Calu3 (cell line): ENCODE data around the gene TEX11. TPM values are rescaled to one million over a fixed set of nuclear protein-coding genes. Genes with fewer than 3 reads are reported as not detected.
"Not testable (repeated sequence)": the region's sequence is repeated elsewhere in the genome, so short reads cannot be mapped to it uniquely, and the experiment has no call there.

Source experiments
- BruUV-seq: library from RNA; stranded (reverse); fragments of 400-500 nt; replicated peaks from 2 replicates; lab custom pipeline; 2021; lab: Mats Ljungman, UMichigan
- CTCF ChIA-PET: fragments of 300-600 bp; sonication (Branson Sonifier 250); formaldehyde crosslinking; loops from one replicate; lab custom pipeline; 2022; ENCODE audit warnings: antibody characterized with exemption; lab: Charles Lee
- DNase-seq: peaks from one replicate; pipeline ENCODE4 v3.0.0; 2022
- H3K27ac Mint-ChIP-seq: one replicate; pipeline ENCODE4 v1.8.0; 2022; ENCODE audit warnings: mixed read lengths; ENCODE audit not compliant: unreplicated experiment
- H3K27me3 Mint-ChIP-seq: one replicate; pipeline ENCODE4 v1.8.0; 2022; ENCODE audit warnings: mixed read lengths; ENCODE audit not compliant: unreplicated experiment
- H3K36me3 Mint-ChIP-seq: one replicate; pipeline ENCODE4 v1.8.0; 2022; ENCODE audit warnings: mild to moderate bottlenecking, moderate library complexity, mixed read lengths; ENCODE audit not compliant: insufficient read depth, unreplicated experiment
- H3K4me1 Mint-ChIP-seq: one replicate; pipeline ENCODE4 v1.8.0; 2022; ENCODE audit warnings: mild to moderate bottlenecking, low read depth, mixed read lengths; ENCODE audit not compliant: unreplicated experiment
- H3K4me3 Mint-ChIP-seq: one replicate; pipeline ENCODE4 v1.8.0; 2022; ENCODE audit warnings: mild to moderate bottlenecking, low read depth, moderate library complexity, mixed read lengths; ENCODE audit not compliant: unreplicated experiment
- H3K9me3 Mint-ChIP-seq: one replicate; pipeline ENCODE4 v1.8.0; 2022; ENCODE audit warnings: low read depth, mixed read lengths; ENCODE audit not compliant: unreplicated experiment
- intact Hi-C: fragments of 100-400 bp; cut with micrococcal nuclease; formaldehyde crosslinking; loops from one replicate; pipeline ENCODE4 v1.10.0; 2022; ENCODE audit not compliant: unreplicated experiment
- total RNA-seq: library from RNA; stranded (reverse); gene quantifications from 2 replicates; pipeline ENCODE4 v1.2.3, GENCODE V29; 2022
- TF ChIP-seq, protein P1 (sequence below): fragments of 200-600 bp; IDR thresholded peaks from one replicate; pipeline ENCODE4 v1.8.0; 2022; ENCODE audit warnings: antibody characterized with exemption; ENCODE audit not compliant: unreplicated experiment

The TEX11 gene
- total RNA-seq, 1 experiment from 2014 or later: not detected

- CTCF ChIA-PET: no interaction called here
- no peaks in the 10 kb centered on the region for H3K9me3 Mint-ChIP-seq
Measured at GRCh38 chrX:70754169-70754848, 154.2 kb downstream of the TEX11 start.

GRCh38 chrX:70733774-70734173, 174.7 kb downstream of the TEX11 start:
- intact Hi-C loops, H3K36me3 Mint-ChIP-seq, H3K4me1 Mint-ChIP-seq, DNase-seq, H3K9me3 Mint-ChIP-seq, CTCF ChIA-PET, H3K27ac Mint-ChIP-seq, BruUV-seq, H3K4me3 Mint-ChIP-seq: not testable (repeated sequence)
- H3K27me3 Mint-ChIP-seq: peaks cover 13% of the 10 kb centered on the region

More at GRCh38 chrX:70754169-70754848, 154.2 kb downstream of the TEX11 start:
- intact Hi-C loops: no loop called here
- TF ChIP-seq, protein P1, sequence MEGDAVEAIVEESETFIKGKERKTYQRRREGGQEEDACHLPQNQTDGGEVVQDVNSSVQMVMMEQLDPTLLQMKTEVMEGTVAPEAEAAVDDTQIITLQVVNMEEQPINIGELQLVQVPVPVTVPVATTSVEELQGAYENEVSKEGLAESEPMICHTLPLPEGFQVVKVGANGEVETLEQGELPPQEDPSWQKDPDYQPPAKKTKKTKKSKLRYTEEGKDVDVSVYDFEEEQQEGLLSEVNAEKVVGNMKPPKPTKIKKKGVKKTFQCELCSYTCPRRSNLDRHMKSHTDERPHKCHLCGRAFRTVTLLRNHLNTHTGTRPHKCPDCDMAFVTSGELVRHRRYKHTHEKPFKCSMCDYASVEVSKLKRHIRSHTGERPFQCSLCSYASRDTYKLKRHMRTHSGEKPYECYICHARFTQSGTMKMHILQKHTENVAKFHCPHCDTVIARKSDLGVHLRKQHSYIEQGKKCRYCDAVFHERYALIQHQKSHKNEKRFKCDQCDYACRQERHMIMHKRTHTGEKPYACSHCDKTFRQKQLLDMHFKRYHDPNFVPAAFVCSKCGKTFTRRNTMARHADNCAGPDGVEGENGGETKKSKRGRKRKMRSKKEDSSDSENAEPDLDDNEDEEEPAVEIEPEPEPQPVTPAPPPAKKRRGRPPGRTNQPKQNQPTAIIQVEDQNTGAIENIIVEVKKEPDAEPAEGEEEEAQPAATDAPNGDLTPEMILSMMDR: no peak
- Mint-ChIP-seq H3K36me3 (no peaks in the 10 kb centered on the region), H3K4me3 (no peak overlapping the region), H3K4me1 (no peaks in the 10 kb centered on the region), H3K27ac (no peak overlapping the region), H3K27me3 (peaks cover 43% of the 10 kb centered on the region)
- BruUV-seq: no TSS peak
- DNase-seq: no peak

DNA sequence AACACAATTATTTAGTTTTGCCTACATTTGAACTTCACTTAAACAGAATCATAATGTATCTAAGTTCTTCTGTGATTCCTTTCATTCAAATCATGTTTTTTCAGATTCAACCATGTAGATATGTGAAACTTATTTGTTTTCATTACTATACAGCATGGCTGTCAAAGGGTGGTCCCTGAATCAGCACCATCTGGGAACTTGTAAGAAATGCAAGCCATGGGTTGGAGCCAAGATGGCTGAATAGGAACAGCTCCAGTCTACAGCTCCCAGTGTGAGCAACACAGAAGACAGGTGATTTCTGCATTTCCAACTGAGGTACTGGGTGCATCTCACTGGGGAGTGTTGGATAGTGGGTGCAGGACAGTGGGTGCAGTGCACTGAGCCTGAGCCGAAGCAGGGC, 180.6 kb downstream of the TEX11 start:
- H3K36me3 Mint-ChIP-seq, intact Hi-C loops, CTCF ChIA-PET, H3K27ac Mint-ChIP-seq, BruUV-seq, DNase-seq, H3K4me3 Mint-ChIP-seq, H3K9me3 Mint-ChIP-seq, H3K4me1 Mint-ChIP-seq: not testable (repeated sequence)
- H3K27me3 Mint-ChIP-seq: peaks cover 13% of the 10 kb centered on the region

GRCh38 chrX:70720721-70721120, 187.8 kb downstream of the TEX11 start:
- BruUV-seq: no TSS peak
- H3K4me3 Mint-ChIP-seq: no peak overlapping the region
- H3K9me3 Mint-ChIP-seq: no peaks in the 10 kb centered on the region
- no peaks in the 10 kb centered on the region for H3K4me1 Mint-ChIP-seq
- peaks cover 3% of the 10 kb centered on the region for H3K27me3 Mint-ChIP-seq
- no peak for DNase-seq
- intact Hi-C loops: no loop called here
- TF ChIP-seq, protein P1: no peak
- CTCF ChIA-PET: no interaction called here
- no peaks in the 10 kb centered on the region for H3K36me3 Mint-ChIP-seq
- no peak overlapping the region for H3K27ac Mint-ChIP-seq

GRCh38 chrX:70711336-70711735, 197.2 kb downstream of the TEX11 start:
- H3K9me3 Mint-ChIP-seq, intact Hi-C loops, BruUV-seq: not testable (repeated sequence)

More at GRCh38 chrX:70711336-70711735, 197.2 kb downstream of the TEX11 start:
- H3K4me3 Mint-ChIP-seq, H3K36me3 Mint-ChIP-seq, H3K4me1 Mint-ChIP-seq, DNase-seq, CTCF ChIA-PET, H3K27ac Mint-ChIP-seq: not testable (repeated sequence)
- peaks cover 12% of the 10 kb centered on the region for H3K27me3 Mint-ChIP-seq
